Skeletal muscle cell (primary cell): ENCODE measurements around the gene PARVA.

Experiments
- DNase-seq: peaks from one replicate; pipeline ENCODE4 v3.0.0-alpha.2; 2010; ENCODE audit warnings: low read depth
- H3K4me3 ChIP-seq: 2 replicates; pipeline ENCODE4 v1.5.1; 2011; ENCODE audit warnings: low read depth, mild to moderate bottlenecking, control low read depth, low read length, moderate library complexity

Gene PARVA

DNA sequence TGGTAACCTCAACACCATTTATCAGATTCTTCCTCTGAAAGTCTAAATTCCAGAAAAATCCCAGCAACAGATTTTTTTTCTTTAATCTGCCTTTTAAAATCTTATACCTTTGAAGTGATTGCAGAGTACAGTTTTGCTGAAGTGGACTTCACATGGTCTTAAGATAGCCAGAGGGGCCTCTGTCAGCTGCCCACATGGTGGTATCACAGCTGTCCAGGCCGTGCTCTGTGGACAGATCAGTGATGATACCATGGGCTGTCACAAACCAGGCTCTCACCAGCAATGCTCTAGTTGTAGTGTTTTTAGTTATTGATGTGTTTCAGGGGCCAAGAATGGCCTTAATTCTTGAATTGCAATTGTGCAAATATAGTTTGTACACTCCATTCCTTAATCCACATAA is 44.0 kb downstream of the PARVA start:
- no peak for DNase-seq
- no peak overlapping the region for H3K4me3 ChIP-seq

DNA sequence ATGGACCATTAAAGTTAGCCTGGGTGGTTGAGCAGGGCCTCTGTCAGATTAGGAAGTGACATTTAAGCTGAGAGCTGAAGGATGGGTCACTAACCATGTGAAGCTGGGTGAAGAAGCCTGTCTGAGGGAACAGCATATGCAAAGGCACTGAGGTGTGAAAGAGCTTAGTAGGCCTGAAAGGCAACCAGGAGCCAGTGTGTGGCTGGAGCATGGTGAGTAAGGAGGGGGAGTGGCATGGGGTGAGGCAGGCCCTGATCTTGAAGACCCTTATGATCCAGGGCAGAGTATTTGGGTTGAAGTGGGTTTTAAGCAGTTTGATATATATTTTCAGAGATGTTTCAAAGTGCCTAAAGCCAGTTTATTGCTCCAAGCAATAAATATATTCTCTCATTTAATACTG is 48.8 kb downstream of the PARVA start:
- H3K4me3 ChIP-seq: no peak overlapping the region
- DNase-seq: no peak

DNA sequence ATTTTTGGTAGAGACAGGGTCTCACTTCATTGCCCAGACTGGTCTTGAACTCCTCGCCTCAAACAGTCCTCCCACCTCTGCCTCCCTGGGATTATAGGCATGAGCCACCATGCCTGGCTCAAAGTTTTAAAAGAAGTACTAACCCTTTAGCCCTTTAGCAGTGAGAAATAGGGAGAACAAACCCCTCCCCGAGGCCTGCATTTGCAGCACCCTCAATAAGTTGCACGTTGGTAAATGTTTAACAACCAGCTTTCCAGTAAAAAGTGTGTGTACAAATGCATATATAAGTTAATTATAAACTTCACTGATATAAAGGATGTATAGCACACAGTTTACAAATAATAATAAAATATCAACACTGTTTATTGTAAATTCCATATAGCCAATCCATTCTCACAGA is 51.8 kb downstream of the PARVA start:
- no peak for DNase-seq

DNA sequence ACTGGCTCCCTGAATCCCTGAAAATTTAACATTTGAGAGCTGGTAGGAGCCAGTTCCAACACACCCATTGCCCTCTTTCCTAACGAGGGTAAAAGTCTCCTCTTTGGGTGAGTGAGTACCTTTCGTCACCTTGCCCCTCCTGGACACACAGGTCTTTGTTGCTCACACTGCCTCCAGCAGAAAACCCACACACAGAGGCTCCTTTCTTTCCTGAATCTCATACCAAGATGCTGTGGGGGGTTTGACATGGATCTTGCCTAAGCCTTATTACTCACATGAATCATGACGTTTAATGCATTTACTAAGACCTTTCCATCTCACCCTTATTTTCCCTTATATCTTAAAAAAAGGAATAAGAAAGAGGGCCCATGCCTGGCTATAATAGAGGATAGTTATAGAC is 53.0 kb downstream of the PARVA start:
- peak; percentile 55 for DNase-seq
- H3K4me3 ChIP-seq: no peak overlapping the region

More for the DNA sequence above, 51.8 kb downstream of the PARVA start:
- no peak overlapping the region for H3K4me3 ChIP-seq

DNA sequence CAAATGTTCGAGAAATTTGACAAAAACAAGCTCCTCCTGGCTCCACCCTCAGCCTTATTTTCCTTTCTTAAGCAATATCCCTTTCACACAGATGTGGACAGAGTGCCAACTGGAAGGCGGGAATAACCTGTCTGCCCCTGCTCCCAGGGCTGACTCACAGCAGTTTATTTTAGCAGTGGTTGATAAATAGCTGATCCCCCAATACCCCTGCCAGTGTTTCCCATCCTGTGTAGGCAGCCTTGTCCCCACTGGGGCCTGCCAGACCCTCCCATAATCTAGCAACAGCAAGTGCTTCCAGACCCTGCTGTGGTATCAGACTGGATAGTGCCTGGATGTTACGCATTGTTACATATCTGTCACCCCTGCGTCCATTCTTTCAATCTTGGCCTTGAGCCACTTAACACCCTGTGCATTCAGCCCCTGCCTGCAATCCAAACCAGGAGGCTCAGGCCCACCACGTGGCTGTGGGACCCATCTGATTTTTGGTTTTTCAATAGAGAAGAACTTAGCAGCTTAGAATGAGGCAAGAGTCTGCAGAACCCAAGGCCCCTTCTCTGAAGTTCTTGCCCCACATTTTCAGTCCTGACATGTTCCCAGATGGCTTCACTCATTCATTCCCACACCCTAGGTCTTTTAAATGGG is 53.7 kb downstream of the PARVA start:
- peak; percentile 87 for DNase-seq
- no peak overlapping the region for H3K4me3 ChIP-seq

DNA sequence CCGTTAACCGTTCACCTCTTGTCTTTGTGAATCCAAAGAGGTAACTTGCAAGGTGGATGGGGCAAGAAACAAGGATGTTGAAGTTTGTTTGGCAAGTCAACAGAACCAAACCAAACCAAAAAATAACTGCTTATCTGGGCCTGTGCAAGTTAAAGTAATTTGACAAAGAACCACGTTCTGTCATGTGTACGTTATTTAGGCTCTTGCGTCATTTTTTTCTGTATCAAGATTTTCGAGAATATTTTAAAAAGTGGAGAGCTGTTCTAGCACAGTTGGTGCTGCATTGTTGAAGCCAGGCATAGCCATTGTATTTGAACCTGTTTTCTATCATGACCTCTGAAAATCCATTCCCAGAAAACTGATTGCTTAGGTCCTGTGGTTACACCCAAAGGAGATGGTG is 55.1 kb downstream of the PARVA start:
- H3K4me3 ChIP-seq: no peak overlapping the region
- DNase-seq: no peak

DNA sequence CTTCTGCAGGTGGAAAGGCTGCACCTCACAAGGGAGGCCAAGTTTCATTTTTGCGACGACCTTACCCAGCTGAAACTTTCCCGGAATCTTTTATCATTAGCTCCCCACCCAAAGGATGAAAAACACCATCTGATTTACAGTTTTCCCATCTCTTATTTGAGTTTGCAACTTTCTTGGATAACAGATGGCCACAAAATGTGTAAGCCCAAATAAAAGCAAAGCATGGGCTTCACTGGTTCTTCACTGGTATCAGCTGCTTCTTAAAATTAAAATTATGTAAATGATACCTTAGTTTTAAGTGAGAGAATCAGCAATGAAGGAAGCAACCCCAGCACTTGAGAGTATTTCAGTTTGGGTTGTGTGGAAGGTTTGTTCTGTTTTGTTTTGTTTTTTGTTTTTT is 55.8 kb downstream of the PARVA start:
- DNase-seq: no peak
- H3K4me3 ChIP-seq: no peak overlapping the region

DNA sequence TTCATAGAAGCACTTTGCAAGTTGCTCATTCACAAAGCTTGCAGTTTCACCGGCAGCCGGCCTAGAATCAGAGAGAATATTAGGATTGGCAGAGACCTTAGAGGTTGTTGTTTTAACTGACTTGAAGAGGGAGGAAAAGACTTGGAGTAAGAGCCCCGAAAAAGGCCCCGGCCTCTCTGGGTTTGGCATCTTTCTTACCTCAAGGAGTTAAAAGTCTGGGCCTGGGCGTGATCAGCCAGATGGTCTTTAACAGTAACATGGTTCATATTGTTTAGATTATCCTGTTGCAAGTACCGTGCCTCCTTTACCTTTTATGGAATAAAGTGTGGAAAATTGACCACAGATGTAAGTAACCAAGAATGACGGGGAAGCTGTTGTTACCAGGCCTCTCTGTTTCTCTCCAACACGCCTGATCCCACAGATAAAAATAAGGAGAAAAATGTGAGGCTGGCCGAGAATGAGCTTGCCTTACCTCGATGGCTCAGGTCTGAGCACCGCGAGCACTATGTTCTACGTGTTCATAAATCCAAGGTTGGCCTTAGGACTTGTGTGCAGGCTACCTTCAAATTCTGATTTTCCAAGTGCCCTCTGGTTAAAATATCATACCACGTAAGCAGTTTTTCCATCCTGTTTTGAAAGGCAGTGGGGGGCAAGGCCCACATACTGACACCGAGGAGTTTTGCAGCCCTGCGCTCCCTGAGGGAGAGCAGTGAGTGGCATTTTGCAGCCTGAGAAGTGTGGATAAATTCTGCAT is 56.4 kb downstream of the PARVA start:
- peak; percentile 73 for DNase-seq
- no peak overlapping the region for H3K4me3 ChIP-seq

DNA sequence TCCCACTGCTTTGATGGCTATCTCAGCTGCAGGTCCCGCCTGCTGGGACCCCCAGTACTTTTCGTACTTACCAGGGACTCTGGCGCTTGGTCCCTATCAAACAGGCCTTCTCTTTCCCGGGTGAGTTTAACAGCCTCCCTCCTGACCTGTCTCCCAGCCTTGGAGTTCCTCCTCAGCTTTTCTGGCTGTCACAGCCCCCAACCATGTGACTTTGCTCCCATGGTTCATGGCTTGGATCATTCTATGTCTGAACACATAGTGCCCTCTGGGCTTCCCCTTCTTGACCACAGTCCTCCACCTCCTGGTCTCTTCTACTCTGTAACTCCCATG is 56.9 kb downstream of the PARVA start:
- H3K4me3 ChIP-seq: no peak overlapping the region
- DNase-seq: no peak

DNA sequence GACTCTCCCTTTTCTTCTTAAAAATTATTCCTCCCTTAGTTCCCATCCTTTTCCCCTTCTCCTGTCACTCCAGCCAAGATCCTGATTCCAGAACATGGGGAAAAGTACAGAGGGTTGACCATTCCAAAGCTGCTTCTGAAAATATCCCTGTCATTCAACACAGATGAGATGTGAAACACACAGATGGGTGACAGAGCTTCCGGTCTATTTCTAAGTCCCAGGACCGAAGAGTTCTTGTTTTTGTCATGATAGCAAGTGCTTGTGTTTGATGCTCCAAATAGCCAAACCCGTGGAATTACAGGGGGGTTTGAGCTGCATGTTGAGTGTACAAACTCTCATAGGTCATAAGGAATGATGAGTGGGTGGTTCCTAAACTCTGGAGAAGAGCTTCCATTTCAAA is 57.9 kb downstream of the PARVA start:
- no peak overlapping the region for H3K4me3 ChIP-seq
- no peak for DNase-seq

DNA sequence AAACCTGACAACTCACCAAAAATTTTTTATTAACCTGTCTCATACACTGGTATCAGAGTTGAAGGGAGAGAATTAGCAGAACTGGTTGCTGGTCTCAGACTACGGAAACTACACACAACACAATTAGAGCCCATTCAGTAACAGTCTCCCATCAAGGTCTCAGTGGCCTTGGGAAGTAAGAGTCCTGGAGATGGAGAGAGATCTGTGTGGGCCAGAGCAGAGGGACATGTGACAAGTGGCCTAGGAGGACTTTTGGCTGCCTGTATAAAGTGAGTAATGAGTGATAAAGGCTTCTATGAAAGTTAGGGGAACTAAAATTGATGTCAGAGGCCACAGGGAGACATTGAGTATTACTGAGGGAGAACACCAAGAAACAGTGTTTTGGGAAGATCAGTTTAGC is 58.9 kb downstream of the PARVA start:
- no peak for DNase-seq
- H3K4me3 ChIP-seq: no peak overlapping the region

DNA sequence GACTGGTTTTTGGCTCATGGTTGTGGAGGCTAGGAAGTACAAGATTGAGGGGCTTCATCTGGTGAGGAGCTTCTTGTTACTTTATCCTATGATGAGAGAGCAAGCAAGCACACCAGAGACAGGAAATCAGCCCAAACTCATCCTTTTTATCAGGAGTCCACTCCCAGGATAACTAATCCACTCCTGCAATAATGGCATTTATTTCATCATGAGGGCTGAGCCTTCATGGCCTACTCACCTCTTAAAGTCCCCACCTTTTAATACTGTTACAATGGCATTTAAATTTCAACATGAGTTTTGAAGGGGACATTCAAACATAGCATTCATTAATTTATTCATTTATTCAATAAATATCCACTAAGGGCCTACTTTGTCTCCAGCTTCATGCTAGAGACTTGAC is 60.9 kb downstream of the PARVA start:
- no peak overlapping the region for H3K4me3 ChIP-seq
- DNase-seq: no peak

DNA sequence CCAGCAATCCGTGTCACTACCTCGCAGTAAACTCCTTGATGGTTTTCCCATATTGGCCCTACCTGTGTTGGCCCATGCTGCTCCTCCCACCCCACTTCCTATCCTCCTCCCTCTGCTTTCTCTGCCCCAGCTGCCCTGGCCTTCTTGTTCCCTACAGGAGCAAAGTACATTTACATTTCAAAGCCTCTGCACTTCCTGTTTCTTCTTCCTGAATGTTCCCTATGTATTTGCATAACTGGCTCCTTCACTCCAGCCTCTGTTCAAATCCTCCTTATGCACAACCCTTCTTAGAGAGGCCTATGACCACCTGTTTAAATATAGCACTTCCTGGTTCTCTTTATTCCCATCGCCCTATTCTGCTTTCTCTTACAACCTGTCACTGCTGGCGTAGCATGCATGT is 62.2 kb downstream of the PARVA start:
- no peak overlapping the region for H3K4me3 ChIP-seq
- DNase-seq: no peak

DNA sequence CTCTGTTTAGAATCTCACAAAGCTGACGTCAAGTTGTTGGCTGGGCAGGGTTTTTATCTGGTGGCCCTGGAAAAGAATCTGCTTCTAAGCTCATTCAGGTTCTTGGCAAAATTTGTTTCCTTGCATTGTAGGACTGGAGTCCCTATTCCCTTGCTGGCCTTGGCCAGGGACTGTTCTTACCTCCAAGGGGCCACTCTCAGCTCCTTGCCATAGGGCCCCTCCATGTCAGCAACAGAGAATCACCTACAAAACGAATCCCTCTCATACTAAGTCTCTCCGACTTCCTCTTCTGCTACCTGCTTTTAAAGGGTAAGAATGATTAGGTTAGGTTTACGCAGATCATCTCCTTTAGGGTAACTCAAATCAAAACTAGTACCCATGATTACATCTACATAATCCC is 63.2 kb downstream of the PARVA start:
- H3K4me3 ChIP-seq: no peak overlapping the region
- DNase-seq: no peak

DNA sequence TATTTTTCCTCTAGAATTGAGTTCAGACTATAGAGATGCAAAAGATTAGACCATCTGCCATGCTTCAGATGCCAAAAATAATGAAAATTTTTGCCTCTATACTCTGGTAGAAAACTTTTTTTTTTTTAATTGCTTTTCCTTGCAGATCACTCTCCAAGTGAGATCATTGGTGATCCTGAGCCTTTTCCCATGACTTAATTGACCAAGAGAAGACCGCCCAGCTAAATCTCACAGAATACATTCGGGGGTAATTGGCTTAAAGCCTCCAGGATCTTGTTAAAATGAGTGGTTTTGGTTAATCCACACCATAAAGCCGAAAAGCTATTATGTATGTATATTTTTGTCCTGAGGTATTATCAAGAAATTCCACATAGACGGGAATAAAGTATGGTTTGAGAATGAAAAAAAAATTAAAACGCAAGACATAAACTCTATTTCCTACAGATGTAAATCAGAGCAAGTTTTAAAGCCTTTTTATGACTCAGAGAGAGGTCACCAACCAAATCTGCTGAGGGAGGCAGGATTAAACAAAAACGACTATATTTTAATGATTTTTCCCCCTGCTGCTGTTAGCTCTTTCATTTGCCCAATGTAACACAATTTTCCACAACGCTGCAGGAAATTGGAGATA is 64.0 kb downstream of the PARVA start:
- H3K4me3 ChIP-seq: no peak overlapping the region
- no peak for DNase-seq

DNA sequence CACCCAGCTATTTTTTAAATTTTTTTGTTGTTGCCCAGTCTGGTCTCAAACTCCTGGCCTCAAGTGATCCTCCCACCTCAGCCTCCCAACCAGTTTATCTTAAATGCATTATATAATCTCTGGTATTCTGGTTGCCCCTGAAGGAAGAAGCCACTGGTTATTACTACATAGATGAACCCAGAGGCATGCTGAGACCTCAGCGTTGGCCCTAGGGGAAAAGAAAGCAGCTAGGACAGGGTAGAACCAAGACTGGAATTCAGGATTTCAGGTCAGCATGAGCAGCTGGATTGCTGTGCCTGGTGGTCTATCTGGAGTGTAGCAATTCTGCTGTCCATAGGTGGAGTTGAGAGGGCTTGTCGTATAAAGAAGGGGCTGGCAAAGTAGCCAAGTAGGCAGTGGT is 67.2 kb downstream of the PARVA start:
- no peak overlapping the region for H3K4me3 ChIP-seq
- DNase-seq: no peak

DNA sequence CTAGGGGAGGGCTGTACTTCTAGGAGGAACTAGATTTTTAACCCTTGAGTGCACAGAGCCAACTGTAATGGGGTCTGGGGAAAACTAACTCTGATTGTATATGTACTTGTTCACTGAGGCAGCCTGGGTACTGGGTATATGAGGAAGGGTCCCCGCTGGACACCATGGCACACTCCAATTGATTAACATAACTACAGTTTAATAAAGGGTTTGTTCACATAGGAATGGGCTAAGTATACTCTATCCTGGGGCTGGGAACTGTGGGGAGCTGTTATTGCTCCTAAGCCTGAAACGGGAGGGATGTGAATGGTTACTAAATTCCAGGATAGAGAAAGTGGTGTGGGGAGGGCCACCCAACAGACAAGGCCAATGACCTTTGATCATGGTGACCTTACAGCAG is 67.6 kb downstream of the PARVA start:
- no peak for DNase-seq
- no peak overlapping the region for H3K4me3 ChIP-seq

DNA sequence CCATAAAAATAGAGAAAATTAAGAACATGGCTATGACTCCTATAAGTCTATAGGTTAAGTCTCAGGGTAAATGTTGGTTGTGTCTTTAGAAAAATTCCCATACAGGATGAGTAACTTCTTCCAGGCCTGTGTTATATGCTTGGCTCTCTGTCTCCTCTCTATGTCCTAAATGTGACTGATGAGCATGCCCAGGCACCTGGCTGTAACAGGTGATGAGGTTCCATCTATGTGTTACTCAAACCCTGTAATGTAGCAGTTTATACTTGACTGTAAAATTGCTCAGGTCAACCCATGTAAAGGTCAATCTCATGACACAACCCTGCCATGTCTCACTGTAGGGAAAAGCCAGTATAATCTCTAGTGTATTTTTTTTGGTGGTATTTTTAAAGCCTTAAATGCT is 69.5 kb downstream of the PARVA start:
- DNase-seq: no peak
- no peak overlapping the region for H3K4me3 ChIP-seq

DNA sequence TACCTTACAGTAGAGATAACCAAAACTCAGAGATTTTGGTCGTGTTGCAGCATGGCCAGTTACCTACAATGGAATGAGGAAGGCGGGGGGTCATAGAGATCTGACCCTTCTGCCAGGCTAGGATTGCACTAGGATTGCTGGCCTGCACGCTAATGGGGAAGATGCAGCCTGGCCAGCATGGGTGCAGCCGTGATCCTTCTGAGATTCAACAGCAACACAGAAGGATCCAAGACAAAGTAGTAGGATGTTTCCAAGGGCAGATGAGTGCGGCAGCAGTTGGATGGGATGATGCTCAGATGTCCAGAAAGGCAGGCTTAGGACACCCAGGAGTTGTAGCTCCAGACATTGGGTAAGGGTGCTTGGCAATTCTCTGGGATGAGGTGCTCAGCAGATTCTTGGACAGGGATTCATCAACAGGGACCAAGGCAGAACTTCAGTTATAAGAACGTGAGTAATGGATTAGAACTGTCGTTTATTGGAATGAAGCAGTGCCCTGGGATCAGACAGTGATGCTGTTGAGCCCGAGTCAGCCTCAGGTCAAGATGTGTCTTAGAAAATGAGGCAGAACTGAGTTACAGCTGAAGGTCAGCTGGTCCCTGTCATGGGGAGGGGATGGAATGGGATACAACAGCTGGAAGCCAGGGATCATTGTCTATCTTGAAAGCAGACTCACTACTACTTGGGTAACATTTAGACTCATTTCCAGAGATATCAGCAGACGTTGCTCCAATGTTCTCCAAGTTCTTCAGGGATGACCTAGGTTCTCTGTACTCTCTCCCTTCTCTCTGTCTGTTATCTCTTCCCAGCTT is 71.0 kb downstream of the PARVA start:
- DNase-seq: no peak
- H3K4me3 ChIP-seq: no peak overlapping the region

DNA sequence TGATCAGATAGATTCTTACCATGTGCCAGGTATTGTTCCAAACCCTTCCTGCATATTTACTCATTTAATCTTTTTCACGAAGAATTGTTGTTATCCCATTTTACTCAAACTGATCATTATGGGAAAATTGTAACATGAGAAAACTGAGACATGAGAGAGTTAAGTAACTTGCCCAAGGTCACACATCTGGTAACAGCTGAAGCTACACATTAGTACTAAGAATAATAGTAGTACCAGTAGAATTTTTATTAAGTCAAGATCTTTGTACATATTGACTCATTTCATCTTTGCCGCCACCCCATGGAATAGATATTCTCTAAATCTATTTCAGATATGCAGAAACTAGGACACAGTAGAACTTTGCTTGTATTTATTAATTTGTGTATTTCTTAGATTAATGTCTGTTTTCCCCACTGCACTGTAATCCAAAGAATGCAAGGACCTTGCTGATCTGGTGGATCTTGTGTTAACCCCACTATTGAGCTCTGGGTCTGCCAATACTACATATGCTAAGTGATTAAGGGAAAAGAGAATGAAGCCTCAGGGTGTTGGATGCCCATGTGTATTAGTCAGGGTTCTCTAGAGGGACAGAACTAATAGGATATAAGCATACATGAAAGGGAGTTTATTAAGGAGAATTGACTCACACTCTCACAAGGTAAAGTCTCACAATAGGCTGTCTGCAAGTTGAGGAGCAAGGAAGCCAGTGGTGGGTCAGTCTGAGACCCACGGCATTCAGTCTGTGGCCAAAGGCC is 72.8 kb downstream of the PARVA start:
- no peak for DNase-seq

More for the DNA sequence above, 72.8 kb downstream of the PARVA start:
- no peak overlapping the region for H3K4me3 ChIP-seq
